ENCODE measurements around the gene ZMIZ1. TPM values are rescaled to one million over a fixed set of nuclear protein-coding genes. Genes with fewer than 3 reads are reported as not detected.
A peak's percentile ranks its signal among the peaks of the same experiment; 100 is the strongest.

The ZMIZ1 gene
- total and polyA plus RNA-seq, 4 donors, result 18.3 to 80.2 (median 42.6) TPM

- Histone ChIP-seq H3K4me3 (no peak overlapping the region), H3K9me3 (ENCODE audit: control insufficient read depth in 4 of 4, insufficient read depth in 3 of 4, low read length in 3 of 4) (no peaks in the 10 kb centered on the region), H3K27ac (ENCODE audit: low read depth in 1 of 2, low read length in 1 of 2) (peak overlapping the region; percentile 75 to 84), H3K4me1 (ENCODE audit: control insufficient read depth in 5 of 5, insufficient read depth in 5 of 5, low read length in 5 of 5) (peaks cover 35 to 68% (median 40%) of the 10 kb centered on the region in 5 donors), H3K36me3 (ENCODE audit: control insufficient read depth in 4 of 4, insufficient read depth in 4 of 4, low read length in 4 of 4) (peaks cover 0 to 8% (median 6%) of the 10 kb centered on the region in 4 donors), H3K27me3 (ENCODE audit: control insufficient read depth in 3 of 3, insufficient read depth in 3 of 3, low read length in 2 of 3) (no peaks in the 10 kb centered on the region), H3K9ac (ENCODE audit: insufficient read depth in 1 of 2, low read length in 2 of 2) (peak overlapping the region; percentile 5 to 38)
- WGBS, 2 donors, result 83 to 85% methylated on average over 9 of the region's 9 CpGs
- DNase-seq (no peak), ATAC-seq (ENCODE audit: insufficient read depth, low FRiP score) (no peak)
- TF ChIP-seq, protein P1, sequence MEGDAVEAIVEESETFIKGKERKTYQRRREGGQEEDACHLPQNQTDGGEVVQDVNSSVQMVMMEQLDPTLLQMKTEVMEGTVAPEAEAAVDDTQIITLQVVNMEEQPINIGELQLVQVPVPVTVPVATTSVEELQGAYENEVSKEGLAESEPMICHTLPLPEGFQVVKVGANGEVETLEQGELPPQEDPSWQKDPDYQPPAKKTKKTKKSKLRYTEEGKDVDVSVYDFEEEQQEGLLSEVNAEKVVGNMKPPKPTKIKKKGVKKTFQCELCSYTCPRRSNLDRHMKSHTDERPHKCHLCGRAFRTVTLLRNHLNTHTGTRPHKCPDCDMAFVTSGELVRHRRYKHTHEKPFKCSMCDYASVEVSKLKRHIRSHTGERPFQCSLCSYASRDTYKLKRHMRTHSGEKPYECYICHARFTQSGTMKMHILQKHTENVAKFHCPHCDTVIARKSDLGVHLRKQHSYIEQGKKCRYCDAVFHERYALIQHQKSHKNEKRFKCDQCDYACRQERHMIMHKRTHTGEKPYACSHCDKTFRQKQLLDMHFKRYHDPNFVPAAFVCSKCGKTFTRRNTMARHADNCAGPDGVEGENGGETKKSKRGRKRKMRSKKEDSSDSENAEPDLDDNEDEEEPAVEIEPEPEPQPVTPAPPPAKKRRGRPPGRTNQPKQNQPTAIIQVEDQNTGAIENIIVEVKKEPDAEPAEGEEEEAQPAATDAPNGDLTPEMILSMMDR (IDR thresholded peaks at IDR 0.05; ENCODE audit: control extremely low read depth, extremely low read depth), result no peak
These were observed 89.8 kb downstream of the ZMIZ1 start for GRCh38 chr10:79158402-79159097.

DNA sequence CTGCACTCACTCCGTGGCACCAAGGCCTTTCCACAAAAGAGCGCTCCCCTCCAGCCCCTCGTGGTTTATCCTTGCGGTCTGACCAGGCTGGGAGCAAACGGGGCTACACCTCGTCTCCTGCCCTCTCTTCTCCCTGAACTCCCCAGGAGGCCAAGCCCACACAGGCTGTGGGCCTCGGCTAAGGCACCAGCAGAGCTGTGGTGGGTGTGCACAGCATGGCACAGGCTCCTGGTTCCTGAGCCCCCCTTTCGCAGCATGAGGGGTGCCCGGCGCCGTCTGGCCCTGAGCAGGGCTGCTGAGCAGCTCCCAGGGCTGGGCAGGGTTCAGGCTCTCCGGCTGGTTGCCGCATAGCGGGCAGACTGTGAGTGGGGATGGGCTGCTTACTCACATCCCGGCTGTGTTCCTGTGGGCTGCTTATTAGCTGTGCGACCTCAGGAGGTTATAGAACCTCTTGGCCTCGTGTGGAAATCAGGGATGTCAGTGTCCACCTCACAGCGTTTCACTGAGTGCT, 90.4 kb downstream of the ZMIZ1 start:
- peak overlapping the region; percentile 75 to 84 for H3K27ac ChIP-seq (ENCODE audit: low read depth in 1 of 2, low read length in 1 of 2)
- H3K4me1 ChIP-seq (ENCODE audit: control insufficient read depth in 5 of 5, insufficient read depth in 5 of 5, low read length in 5 of 5), result peaks cover 35 to 64% (median 40%) of the 10 kb centered on the region in 5 donors
- ATAC-seq (ENCODE audit: insufficient read depth, low FRiP score), result no peak
- no peaks in the 10 kb centered on the region for H3K27me3 ChIP-seq (ENCODE audit: control insufficient read depth in 3 of 3, insufficient read depth in 3 of 3, low read length in 2 of 3)
- WGBS, 2 donors, result 64 to 70% methylated on average over 18 of the region's 18 CpGs
- TF ChIP-seq, protein P1 (IDR thresholded peaks at IDR 0.05; ENCODE audit: control extremely low read depth, extremely low read depth), result no peak
- no peak overlapping the region for H3K9ac ChIP-seq (ENCODE audit: insufficient read depth in 1 of 2, low read length in 2 of 2)
- peaks cover 0 to 10% (median 6%) of the 10 kb centered on the region in 4 donors for H3K36me3 ChIP-seq (ENCODE audit: control insufficient read depth in 4 of 4, insufficient read depth in 4 of 4, low read length in 4 of 4)
- DNase-seq, result no peak
- H3K4me3 ChIP-seq, result no peak overlapping the region
- H3K9me3 ChIP-seq (ENCODE audit: control insufficient read depth in 4 of 4, insufficient read depth in 3 of 4, low read length in 3 of 4), result no peaks in the 10 kb centered on the region

- peak overlapping the region in 1 of 2 donors; percentile 67 for H3K9ac ChIP-seq (ENCODE audit: insufficient read depth in 1 of 2, low read length in 2 of 2)
- peak overlapping the region; percentile 75 to 84 for H3K27ac ChIP-seq (ENCODE audit: low read depth in 1 of 2, low read length in 1 of 2)
- TF ChIP-seq, protein P1 (IDR thresholded peaks at IDR 0.05; ENCODE audit: control extremely low read depth, extremely low read depth), result no peak
- WGBS, 2 donors, result 66 to 80% methylated on average over 15 of the region's 15 CpGs
- H3K4me3 ChIP-seq, result no peak overlapping the region
- ATAC-seq (ENCODE audit: insufficient read depth, low FRiP score) (no peak), DNase-seq (peak; percentile 71 to 86 (median 75))
- no peaks in the 10 kb centered on the region for H3K9me3 ChIP-seq (ENCODE audit: control insufficient read depth in 4 of 4, insufficient read depth in 3 of 4, low read length in 3 of 4)
- no peaks in the 10 kb centered on the region for H3K27me3 ChIP-seq (ENCODE audit: control insufficient read depth in 3 of 3, insufficient read depth in 3 of 3, low read length in 2 of 3)
- H3K36me3 ChIP-seq (ENCODE audit: control insufficient read depth in 4 of 4, insufficient read depth in 4 of 4, low read length in 4 of 4), result peaks cover 0 to 13% (median 6%) of the 10 kb centered on the region in 4 donors
- H3K4me1 ChIP-seq (ENCODE audit: control insufficient read depth in 5 of 5, insufficient read depth in 5 of 5, low read length in 5 of 5), result peaks cover 29 to 59% (median 40%) of the 10 kb centered on the region in 5 donors
These were observed 91.0 kb downstream of the ZMIZ1 start for GRCh38 chr10:79159785-79160184.

Measured in lung (tissue), 12 donors.